SK-N-SH (cell line): Measurements from ENCODE around the gene PTPMT1.

Experiments used
- EP300 ChIP-seq, 2 experiments: IDR thresholded peaks; 2 replicates each; pipeline versions ENCODE4 v1.4.0 to v1.6.1; 2012; ENCODE audit warnings: borderline replicate concordance in 1 of 2, low read depth in 1 of 2, low read length in 1 of 2
- GABPA ChIP-seq: IDR thresholded peaks from 2 replicates; pipeline ENCODE4 v1.4.0; 2012; ENCODE audit warnings: low read depth, mild to moderate bottlenecking
- GATA2 ChIP-seq: sonication (generic); formaldehyde crosslinking; IDR thresholded peaks from 2 replicates; pipeline ENCODE4 v1.5.0; 2020; ENCODE audit warnings: mild to moderate bottlenecking, missing genetic modification reagents
- JUND ChIP-seq: IDR thresholded peaks from 2 replicates; pipeline ENCODE4 v1.4.0; 2012
- NFIC ChIP-seq: IDR thresholded peaks from 2 replicates; pipeline ENCODE4 v1.4.0; 2012; ENCODE audit warnings: borderline replicate concordance
- POLR2AphosphoS5 ChIP-seq: IDR thresholded peaks from 2 replicates; pipeline ENCODE4 v1.6.1; 2012; ENCODE audit warnings: low read depth, low read length
- RCOR1 ChIP-seq: fragments of 150-350 bp; IDR thresholded peaks from 2 replicates; pipeline ENCODE4 v1.6.1; 2017; ENCODE audit warnings: antibody characterized with exemption, low read length
- TF ChIP-seq, protein P1 (sequence below): fragments of 200-600 bp; sonication (generic); IDR thresholded peaks from 2 replicates; pipeline ENCODE4 v1.6.1; 2017; ENCODE audit warnings: antibody characterized with exemption, mild to moderate bottlenecking, moderate library complexity
- TF ChIP-seq, protein P2 (sequence below): IDR thresholded peaks from 2 replicates; pipeline ENCODE4 v1.6.1; 2012; ENCODE audit warnings: mild to moderate bottlenecking, low read depth, low read length, moderate library complexity

DNA sequence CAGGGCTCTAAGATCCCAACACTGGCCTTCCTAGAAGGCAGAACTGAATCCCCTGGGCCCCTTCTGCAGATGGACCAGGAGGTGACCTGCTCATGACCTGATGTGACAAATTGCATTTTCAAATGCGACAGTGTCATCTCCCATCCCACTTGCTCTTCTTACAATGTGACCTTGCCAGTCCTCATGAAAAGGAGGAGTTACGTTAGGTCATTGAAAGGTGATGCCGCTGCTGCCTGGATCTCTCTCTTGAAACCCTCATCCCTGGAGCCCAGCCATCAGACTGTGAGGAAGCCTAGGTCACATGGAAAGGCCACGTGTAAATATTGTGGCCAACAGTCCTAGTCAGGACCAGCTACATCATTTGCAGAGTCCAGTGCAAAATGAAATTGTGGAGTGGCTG lies 34.5 kb downstream of the PTPMT1 start:
- TF ChIP-seq GABPA, result no peak
- TF ChIP-seq, protein P1, sequence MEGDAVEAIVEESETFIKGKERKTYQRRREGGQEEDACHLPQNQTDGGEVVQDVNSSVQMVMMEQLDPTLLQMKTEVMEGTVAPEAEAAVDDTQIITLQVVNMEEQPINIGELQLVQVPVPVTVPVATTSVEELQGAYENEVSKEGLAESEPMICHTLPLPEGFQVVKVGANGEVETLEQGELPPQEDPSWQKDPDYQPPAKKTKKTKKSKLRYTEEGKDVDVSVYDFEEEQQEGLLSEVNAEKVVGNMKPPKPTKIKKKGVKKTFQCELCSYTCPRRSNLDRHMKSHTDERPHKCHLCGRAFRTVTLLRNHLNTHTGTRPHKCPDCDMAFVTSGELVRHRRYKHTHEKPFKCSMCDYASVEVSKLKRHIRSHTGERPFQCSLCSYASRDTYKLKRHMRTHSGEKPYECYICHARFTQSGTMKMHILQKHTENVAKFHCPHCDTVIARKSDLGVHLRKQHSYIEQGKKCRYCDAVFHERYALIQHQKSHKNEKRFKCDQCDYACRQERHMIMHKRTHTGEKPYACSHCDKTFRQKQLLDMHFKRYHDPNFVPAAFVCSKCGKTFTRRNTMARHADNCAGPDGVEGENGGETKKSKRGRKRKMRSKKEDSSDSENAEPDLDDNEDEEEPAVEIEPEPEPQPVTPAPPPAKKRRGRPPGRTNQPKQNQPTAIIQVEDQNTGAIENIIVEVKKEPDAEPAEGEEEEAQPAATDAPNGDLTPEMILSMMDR, result no peak
- no peak for TF ChIP-seq GATA2
- no peak for TF ChIP-seq RCOR1
- no peak for TF ChIP-seq EP300 (IDR thresholded peaks at IDR 0.05; ENCODE audit: borderline replicate concordance in 1 of 2, low read depth in 1 of 2, low read length in 1 of 2)
- no peak for TF ChIP-seq JUND
- no peak for TF ChIP-seq NFIC
- TF ChIP-seq POLR2AphosphoS5, result no peak
- TF ChIP-seq, protein P2, sequence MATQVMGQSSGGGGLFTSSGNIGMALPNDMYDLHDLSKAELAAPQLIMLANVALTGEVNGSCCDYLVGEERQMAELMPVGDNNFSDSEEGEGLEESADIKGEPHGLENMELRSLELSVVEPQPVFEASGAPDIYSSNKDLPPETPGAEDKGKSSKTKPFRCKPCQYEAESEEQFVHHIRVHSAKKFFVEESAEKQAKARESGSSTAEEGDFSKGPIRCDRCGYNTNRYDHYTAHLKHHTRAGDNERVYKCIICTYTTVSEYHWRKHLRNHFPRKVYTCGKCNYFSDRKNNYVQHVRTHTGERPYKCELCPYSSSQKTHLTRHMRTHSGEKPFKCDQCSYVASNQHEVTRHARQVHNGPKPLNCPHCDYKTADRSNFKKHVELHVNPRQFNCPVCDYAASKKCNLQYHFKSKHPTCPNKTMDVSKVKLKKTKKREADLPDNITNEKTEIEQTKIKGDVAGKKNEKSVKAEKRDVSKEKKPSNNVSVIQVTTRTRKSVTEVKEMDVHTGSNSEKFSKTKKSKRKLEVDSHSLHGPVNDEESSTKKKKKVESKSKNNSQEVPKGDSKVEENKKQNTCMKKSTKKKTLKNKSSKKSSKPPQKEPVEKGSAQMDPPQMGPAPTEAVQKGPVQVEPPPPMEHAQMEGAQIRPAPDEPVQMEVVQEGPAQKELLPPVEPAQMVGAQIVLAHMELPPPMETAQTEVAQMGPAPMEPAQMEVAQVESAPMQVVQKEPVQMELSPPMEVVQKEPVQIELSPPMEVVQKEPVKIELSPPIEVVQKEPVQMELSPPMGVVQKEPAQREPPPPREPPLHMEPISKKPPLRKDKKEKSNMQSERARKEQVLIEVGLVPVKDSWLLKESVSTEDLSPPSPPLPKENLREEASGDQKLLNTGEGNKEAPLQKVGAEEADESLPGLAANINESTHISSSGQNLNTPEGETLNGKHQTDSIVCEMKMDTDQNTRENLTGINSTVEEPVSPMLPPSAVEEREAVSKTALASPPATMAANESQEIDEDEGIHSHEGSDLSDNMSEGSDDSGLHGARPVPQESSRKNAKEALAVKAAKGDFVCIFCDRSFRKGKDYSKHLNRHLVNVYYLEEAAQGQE, result no peak
